GM18868 (cell line): ENCODE data around the gene C16orf86.
"Not testable (repeated sequence)": the region's sequence is repeated elsewhere in the genome, so short reads cannot be mapped to it uniquely, and the experiment has no call there.

Experiments
- ATAC-seq: cut with Tn5 transposase; IDR thresholded peaks from one replicate; pipeline ENCODE4 v1.9.1; 2021; ENCODE audit warnings: mild to moderate bottlenecking, moderate library complexity; ENCODE audit not compliant: unreplicated experiment

The C16orf86 gene

DNA sequence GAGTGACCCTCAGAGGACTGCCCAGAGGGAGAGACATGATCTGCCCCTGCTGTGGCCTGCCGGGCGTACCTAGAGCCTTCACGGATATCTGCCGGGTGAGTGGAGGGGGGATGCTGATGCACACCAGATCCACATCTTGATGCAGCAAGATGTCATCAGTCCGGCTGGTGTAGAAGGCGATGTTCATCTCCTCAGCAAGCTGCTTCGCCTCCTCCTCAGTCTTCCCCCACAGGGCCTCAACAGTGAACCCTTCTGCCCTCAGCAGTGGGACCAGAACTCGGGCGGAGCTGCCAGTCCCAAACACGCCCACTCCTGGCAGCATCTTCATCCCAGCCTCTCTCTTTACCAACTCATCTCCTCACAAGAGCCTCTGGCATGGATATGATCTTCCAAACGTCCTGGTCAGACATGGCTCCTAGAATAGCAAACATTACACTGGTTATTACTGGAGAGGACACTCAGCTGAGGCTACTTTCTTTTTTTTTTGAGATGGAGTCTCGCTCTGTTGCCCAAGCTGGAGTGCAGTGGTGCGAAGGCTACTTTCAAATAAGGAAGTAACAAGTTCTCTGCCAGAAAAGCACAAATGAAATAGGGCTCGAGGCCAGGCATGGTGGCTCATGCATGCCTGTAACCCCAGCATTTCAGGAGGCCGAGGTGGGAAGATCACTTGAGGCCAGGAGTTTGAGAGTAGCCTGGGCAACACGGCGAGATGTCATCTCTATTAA lies 18.9 kb downstream of the C16orf86 start:
- no peak for ATAC-seq

DNA sequence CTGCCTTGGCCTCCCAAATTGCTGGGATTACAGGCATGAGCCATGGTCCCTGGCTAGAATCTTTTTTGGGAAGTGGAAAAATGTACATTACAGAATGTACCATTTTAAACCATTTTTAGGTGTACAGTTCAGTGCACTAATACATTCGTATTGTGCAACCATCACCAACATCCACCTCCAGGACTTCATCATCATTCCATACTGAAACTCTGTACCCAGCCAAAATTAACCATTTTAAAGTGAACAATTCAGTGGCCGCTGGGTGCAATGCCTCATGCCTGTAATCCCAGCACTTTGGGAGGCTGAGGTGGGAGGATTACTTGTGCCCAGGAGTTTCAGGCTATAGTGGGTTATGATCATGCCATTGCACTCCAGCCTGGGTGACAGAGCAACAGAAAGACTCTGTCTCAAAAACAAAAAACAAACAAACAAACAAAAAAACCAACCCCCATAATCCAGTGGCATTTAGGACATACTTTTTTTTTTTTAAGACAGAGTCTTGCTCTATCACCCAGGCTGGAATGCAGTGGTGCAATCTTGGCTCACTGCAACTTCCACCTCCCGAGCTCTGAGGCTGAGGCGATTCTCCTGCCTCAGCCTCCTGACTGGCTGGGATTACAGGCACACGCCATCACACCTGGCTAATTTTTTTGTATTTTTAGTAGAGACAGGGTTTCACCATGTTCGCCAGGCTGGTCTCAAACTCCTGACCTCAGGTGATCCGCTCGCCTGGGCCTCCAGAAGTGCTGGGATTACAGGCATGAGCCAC lies 27.1 kb downstream of the C16orf86 start:
- not testable (repeated sequence) for ATAC-seq

DNA sequence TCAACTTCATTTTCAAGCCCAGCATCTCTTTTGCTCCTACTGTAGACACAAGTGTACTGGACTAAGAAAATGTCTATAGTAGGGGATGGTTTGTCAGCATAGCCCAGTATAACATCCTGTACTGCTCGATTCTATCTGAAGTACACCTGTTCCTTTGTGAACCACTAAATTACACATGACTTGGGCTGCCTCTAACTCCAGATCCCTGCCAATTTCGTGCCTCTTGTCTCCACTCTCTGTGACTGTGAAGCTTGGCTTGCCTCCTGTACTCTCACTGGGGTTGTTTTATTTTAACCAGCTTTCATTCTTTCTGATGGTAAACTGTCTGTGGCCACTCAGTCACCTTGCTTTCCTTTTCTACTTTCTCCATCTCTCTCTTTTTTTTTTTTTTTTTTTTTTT lies 28.0 kb downstream of the C16orf86 start:
- ATAC-seq, result no peak

DNA sequence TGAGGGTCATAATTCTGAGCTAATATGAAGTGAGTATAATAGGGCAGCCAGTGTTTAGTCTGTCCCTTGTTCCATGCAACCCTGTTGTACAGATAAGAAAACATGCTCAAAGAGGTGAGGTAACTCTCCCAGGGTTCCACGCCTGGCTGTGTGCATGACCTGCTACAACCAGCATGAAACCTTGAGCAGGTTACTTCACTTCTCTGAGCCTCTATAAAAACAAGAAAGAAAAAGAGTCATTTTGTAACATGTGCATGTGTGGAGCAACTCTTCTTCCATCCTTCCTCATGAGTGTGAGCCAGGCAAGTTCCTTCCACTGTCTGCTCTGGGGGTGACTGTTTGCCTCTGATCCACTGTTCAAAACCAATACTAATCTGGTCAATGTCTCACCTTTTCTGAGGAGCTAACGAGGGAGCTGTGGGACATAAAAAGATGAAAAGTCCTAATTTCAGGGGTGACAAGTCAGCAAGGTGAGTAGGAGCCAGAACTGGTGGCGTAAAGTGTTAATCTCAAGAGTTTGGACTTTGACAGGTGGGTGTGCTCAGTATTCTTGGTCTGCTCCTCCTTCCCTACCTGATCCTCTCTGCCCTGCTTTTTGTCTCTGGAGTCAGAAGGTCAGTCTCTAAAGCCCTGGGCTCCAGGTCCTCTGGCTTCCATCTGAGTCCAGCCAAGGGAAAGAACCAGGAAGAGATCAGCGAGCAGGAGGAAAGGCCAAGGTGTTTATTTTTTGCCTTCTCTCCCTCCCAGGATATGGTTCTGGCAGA lies 31.0 kb downstream of the C16orf86 start:
- no peak for ATAC-seq

DNA sequence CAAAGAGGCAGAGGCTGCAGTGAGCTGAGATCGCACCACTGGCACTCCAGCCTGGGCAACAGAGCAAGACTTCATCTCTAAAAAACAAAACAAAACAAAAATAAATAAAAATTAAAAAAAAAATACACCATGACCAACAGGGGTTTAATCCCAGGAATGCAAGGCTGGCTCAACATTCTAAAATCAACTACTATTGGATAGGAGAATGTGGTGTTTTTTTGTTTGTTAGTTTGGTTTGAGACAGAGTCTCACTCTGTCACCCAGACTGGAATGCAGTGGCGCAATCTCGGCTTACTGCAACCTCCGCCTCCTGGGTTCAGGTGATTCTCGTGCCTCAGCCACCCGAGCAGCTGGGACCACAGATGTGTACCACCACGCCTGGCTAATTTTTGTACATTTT lies 32.7 kb downstream of the C16orf86 start:
- no peak for ATAC-seq

- no peak for ATAC-seq
Measured at GRCh38 chr16:67701420-67701819, 34.8 kb downstream of the C16orf86 start.

DNA sequence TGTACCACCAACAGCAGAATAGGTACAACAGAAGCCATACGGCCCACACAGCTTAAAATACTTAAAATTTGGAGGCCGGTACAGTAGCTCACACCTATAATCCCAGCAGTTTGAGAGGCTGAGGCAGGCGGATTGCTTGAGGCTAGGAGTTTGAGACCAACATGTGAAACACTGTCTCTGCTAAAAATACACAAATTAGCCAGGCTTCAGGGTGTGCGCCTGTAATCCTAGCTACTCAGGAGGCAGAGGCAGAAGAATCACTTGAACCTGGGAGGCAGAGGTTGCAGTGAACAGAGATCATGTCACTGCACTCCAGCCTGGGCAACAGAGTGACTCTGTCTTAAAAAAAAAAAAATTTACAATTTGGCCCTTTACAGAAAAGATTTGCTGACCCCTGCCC lies 35.5 kb downstream of the C16orf86 start:
- ATAC-seq, result no peak

GRCh38 chr16:67703626-67704025 lies 37.0 kb downstream of the C16orf86 start:
- no peak for ATAC-seq

- no peak for ATAC-seq
Measured at GRCh38 chr16:67704110-67704509, 37.5 kb downstream of the C16orf86 start.

DNA sequence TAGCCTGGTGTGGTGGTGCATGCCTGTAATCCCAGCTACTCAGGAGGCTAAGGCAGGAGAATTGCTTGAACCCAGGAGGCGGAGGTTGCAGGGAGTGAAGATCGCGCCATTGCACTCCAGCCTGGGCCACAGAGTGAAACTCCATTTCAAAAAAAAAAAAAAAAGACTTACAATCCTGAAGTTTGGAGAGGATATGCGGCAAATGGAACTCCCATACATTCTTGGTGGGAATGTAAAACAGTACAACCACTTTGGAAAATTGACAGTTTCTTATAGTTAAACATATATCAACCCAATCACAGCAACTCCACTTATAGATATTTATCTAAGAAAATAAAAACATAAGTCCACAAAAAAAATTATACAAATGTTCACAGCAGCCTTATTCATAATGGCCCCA lies 40.6 kb downstream of the C16orf86 start:
- ATAC-seq, result no peak

GRCh38 chr16:67707790-67708189 lies 41.2 kb downstream of the C16orf86 start:
- no peak for ATAC-seq

DNA sequence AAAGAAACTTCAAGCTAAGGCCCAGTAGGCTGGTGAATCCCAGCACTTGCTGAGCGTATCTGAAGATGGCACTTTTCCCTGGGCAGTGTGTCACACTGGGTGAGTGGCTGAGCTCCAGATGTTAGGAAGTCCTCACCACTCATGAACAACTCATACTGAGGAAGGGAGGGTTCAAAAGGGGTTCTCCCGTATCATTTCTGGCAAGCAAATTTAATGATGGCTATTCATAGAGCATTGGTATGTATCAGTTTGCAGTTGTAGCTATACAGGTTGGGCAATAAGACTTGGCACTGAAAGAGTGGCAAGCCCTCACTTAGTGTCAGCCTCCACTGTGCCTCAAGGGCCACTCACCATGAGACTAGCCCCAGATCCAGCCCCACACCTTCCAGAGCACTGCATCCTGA lies 41.8 kb downstream of the C16orf86 start:
- no peak for ATAC-seq

GRCh38 chr16:67709050-67709449 lies 42.4 kb downstream of the C16orf86 start:
- ATAC-seq, result no peak

DNA sequence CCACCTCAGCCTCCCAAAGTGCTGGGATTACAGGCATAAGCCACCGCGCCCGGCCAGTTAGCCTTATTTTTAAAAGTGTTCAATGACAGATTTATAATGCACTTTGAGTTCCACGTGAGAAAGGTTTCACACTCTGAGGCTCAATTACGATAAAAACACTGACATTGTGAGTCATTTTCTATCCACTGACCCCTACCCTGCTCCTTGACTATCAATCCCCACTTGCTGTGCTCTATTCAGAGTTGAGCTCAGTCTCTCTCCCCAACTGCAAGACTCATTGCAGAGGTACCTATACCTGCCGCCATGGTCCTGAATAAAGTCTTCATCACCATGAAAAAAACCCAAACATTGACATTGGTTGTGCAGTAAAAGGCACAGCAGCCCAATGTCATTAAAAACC lies 44.0 kb downstream of the C16orf86 start:
- no peak for ATAC-seq

- no peak for ATAC-seq
Measured at GRCh38 chr16:67713647-67714273, 47.1 kb downstream of the C16orf86 start.

- no peak for ATAC-seq
Measured at GRCh38 chr16:67714522-67714921, 47.9 kb downstream of the C16orf86 start.

- no peak for ATAC-seq
Measured at GRCh38 chr16:67716097-67716496, 49.5 kb downstream of the C16orf86 start.
